Fibroblast of lung (primary cell): ENCODE results near the gene FCRL5. TPM values are rescaled to one million over a fixed set of nuclear protein-coding genes. Genes with fewer than 3 reads are reported as not detected.

Experiments used
- DNase-seq, 2 donors: peaks; one replicate each; pipeline versions ENCODE4 v3.0.0 to v3.0.0-alpha.2; 2010; ENCODE audit warnings: low read depth in 2 of 2
- H2AFZ ChIP-seq: 2 replicates; pipeline ENCODE4 v1.5.1; 2012; ENCODE audit warnings: low read length, control low read depth, inconsistent platforms
- H3K27ac ChIP-seq: 2 replicates; pipeline ENCODE4 v1.5.1; 2011; ENCODE audit warnings: low read length, control low read depth; ENCODE audit not compliant: insufficient read depth
- H3K27me3 ChIP-seq: 2 replicates; pipeline ENCODE4 v1.5.1; 2011; ENCODE audit warnings: mild to moderate bottlenecking, low read length; ENCODE audit not compliant: control insufficient read depth, insufficient read depth
- H3K36me3 ChIP-seq: 2 replicates; pipeline ENCODE4 v1.5.1; 2011; ENCODE audit warnings: low read length; ENCODE audit not compliant: control insufficient read depth, insufficient read depth
- H3K4me1 ChIP-seq: 2 replicates; pipeline ENCODE4 v1.5.1; 2011; ENCODE audit warnings: low read length; ENCODE audit not compliant: control insufficient read depth, insufficient read depth; ENCODE audit errors: extremely low read depth
- H3K4me2 ChIP-seq: 2 replicates; pipeline ENCODE4 v1.5.1; 2011; ENCODE audit warnings: low read length, control low read depth; ENCODE audit not compliant: insufficient read depth; ENCODE audit errors: extremely low read depth
- H3K4me3 ChIP-seq, 4 experiments: fragments of 200-600 bp in 1 of 4; sonication (generic) in 1 of 4; replicated peaks in 1 of 4; 2 replicates each; pipeline ENCODE4 v1.5.1; 2011 to 2016; ENCODE audit warnings: low read length in 4 of 4, low read depth in 3 of 4, mild to moderate bottlenecking in 3 of 4, control low read depth in 2 of 4, inconsistent platforms in 1 of 4, mixed read lengths in 1 of 4; ENCODE audit not compliant: insufficient read depth in 1 of 4; ENCODE audit errors: control extremely low read depth in 1 of 4
- H3K79me2 ChIP-seq: 2 replicates; pipeline ENCODE4 v1.5.1; 2012; ENCODE audit warnings: mild to moderate bottlenecking, low read length, inconsistent platforms; ENCODE audit not compliant: control insufficient read depth, insufficient read depth
- H3K9ac ChIP-seq: 2 replicates; pipeline ENCODE4 v1.5.1; 2011; ENCODE audit warnings: mild to moderate bottlenecking, low read length, control low read depth; ENCODE audit not compliant: insufficient read depth
- H3K9me3 ChIP-seq: 2 replicates; pipeline ENCODE4 v1.5.1; 2012; ENCODE audit warnings: low read depth, low read length; ENCODE audit not compliant: control insufficient read depth, insufficient read depth
- H4K20me1 ChIP-seq: 2 replicates; pipeline ENCODE4 v1.5.1; 2011; ENCODE audit warnings: low read length; ENCODE audit not compliant: control insufficient read depth, insufficient read depth; ENCODE audit errors: extremely low read depth
- EZH2 ChIP-seq: IDR thresholded peaks from 2 replicates; pipeline ENCODE4 v1.5.1; 2012; ENCODE audit warnings: low read length, control low read depth, mild to moderate bottlenecking; ENCODE audit errors: missing control alignments
- polyA plus RNA-seq, 2 donors: library from polyadenylated mRNA; depleted of rRNA in 1 of 2; stranded (reverse) in 1 of 2; unstranded in 1 of 2; fragments of >200 nt; gene quantifications; 2 replicates each; pipeline ENCODE4 v1.2.1, GENCODE V29; 2011 to 2012; ENCODE audit warnings: missing spikeins in 1 of 2
- total RNA-seq: library from RNA; depleted of rRNA; stranded (reverse); fragments of >200 nt; gene quantifications from 2 replicates; pipeline ENCODE4 v1.2.1, GENCODE V29; 2014
- TF ChIP-seq, protein P1 (sequence below), 2 donors: IDR thresholded peaks in 1 of 2; conservative IDR thresholded peaks in 1 of 2; 1 replicate in 1 of 2; 2 replicates in 1 of 2; pipeline ENCODE4 v1.5.1; 2011 to 2012; ENCODE audit warnings: low read length in 2 of 2, control low read depth in 1 of 2, inconsistent platforms in 1 of 2, low read depth in 1 of 2, mild to moderate bottlenecking in 1 of 2

The FCRL5 gene
- total and polyA plus RNA-seq, 2 donors (not counting 1 experiment from before 2014, with no cell fraction given): 0.05 TPM; not detected in 1

DNA sequence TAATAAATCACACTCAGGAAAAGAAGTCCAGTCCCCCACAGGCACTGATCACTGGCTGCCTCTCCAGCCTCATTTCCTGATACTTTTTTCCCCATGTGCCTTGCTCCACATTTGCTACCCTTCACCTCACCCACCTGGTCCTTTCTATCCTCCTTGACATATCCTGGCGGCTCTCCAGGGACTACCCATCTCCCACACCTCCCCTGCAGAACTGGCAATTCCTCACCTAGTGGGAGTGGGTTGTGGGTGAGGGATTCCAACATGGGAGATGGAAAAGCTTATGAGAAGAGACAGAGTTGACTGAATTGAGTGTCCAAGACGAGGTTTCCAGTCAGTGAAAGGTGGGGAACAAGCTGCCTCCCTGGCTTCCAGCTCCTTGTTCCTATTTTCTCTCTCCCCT, 69.6 kb downstream of the FCRL5 start:
- Histone ChIP-seq H3K27ac (no peak overlapping the region), H3K4me2 (no peak overlapping the region), H3K4me1 (no peaks in the 10 kb centered on the region), H2AFZ (no peak overlapping the region), H3K36me3 (no peaks in the 10 kb centered on the region), H3K27me3 (no peaks in the 10 kb centered on the region), H4K20me1 (no peaks in the 10 kb centered on the region), H3K9ac (no peak overlapping the region), H3K9me3 (no peaks in the 10 kb centered on the region), H3K4me3 (no peak overlapping the region), H3K79me2 (no peaks in the 10 kb centered on the region)
- no peak for DNase-seq
- TF ChIP-seq, protein P1, sequence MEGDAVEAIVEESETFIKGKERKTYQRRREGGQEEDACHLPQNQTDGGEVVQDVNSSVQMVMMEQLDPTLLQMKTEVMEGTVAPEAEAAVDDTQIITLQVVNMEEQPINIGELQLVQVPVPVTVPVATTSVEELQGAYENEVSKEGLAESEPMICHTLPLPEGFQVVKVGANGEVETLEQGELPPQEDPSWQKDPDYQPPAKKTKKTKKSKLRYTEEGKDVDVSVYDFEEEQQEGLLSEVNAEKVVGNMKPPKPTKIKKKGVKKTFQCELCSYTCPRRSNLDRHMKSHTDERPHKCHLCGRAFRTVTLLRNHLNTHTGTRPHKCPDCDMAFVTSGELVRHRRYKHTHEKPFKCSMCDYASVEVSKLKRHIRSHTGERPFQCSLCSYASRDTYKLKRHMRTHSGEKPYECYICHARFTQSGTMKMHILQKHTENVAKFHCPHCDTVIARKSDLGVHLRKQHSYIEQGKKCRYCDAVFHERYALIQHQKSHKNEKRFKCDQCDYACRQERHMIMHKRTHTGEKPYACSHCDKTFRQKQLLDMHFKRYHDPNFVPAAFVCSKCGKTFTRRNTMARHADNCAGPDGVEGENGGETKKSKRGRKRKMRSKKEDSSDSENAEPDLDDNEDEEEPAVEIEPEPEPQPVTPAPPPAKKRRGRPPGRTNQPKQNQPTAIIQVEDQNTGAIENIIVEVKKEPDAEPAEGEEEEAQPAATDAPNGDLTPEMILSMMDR (conservative IDR thresholded peaks at IDR 0.05 in 1 of 2, IDR thresholded peaks at IDR 0.05 in 1 of 2; ENCODE audit: low read depth in 1 of 2, low read length in 2 of 2): no peak
- no peak for TF ChIP-seq EZH2

DNA sequence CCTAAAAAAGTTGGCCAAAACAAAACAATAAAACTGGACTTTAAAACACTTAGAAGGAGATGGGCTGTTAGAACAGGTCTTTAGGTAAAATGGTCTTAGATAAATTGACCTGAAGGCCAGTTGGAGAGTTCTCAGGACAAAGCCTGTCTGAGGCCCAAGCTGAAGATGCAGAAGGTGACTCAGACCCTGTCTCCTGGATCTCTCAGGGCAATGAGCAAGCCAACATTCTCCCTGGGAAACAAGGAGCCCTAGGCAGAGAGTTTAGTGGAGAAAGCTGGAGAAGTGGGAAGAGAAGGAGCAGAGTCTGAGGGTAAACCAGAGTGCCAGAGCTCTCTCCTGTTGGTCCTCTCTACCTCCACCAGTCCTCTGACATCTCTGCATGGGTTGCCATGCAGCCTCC, 70.1 kb downstream of the FCRL5 start:
- TF ChIP-seq EZH2: no peak
- TF ChIP-seq, protein P1 (conservative IDR thresholded peaks at IDR 0.05 in 1 of 2, IDR thresholded peaks at IDR 0.05 in 1 of 2; ENCODE audit: low read depth in 1 of 2, low read length in 2 of 2): no peak
- Histone ChIP-seq H3K4me2 (no peak overlapping the region), H3K9ac (no peak overlapping the region), H3K4me3 (no peak overlapping the region), H3K27ac (no peak overlapping the region), H3K4me1 (no peaks in the 10 kb centered on the region), H3K36me3 (no peaks in the 10 kb centered on the region), H4K20me1 (no peaks in the 10 kb centered on the region), H2AFZ (no peak overlapping the region), H3K9me3 (no peaks in the 10 kb centered on the region), H3K27me3 (no peaks in the 10 kb centered on the region), H3K79me2 (no peaks in the 10 kb centered on the region)
- no peak for DNase-seq

DNA sequence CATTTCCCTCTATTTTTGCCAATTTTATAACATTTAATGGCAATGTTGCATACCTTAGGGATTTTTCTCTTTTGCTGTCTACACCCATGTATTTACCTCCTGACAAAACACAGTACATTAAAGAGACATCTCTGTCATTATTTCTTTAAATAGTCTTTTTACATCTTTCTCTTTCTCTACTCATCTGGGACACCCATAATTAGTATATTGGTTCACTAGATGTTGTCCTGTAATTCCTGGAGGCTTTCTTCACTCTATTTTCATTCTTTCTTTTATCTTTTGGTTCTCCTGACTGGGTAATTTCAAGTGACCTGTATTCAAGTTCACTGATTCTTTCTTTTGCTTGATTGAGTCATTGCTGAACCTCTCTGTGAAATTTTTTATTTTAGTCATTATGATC, 74.3 kb downstream of the FCRL5 start:
- no peaks in the 10 kb centered on the region for H3K36me3 ChIP-seq
- no peaks in the 10 kb centered on the region for H3K79me2 ChIP-seq
- no peaks in the 10 kb centered on the region for H3K27me3 ChIP-seq
- no peaks in the 10 kb centered on the region for H3K4me1 ChIP-seq
- no peak for DNase-seq
- no peak overlapping the region for H3K4me2 ChIP-seq
- TF ChIP-seq EZH2: no peak
- TF ChIP-seq, protein P1 (conservative IDR thresholded peaks at IDR 0.05 in 1 of 2, IDR thresholded peaks at IDR 0.05 in 1 of 2; ENCODE audit: low read depth in 1 of 2, low read length in 2 of 2): no peak
- no peak overlapping the region for H2AFZ ChIP-seq
- H3K9ac ChIP-seq: no peak overlapping the region
- no peak overlapping the region for H3K4me3 ChIP-seq
- no peaks in the 10 kb centered on the region for H3K9me3 ChIP-seq
- no peak overlapping the region for H3K27ac ChIP-seq
- H4K20me1 ChIP-seq: no peaks in the 10 kb centered on the region
